Measurements from ENCODE around the gene BAHCC1. TPM values are rescaled to one million over a fixed set of nuclear protein-coding genes. Genes with fewer than 3 reads are reported as not detected.

The BAHCC1 gene
- total RNA-seq, 1 experiment from 2014 or later, result 3.1 TPM

DNA sequence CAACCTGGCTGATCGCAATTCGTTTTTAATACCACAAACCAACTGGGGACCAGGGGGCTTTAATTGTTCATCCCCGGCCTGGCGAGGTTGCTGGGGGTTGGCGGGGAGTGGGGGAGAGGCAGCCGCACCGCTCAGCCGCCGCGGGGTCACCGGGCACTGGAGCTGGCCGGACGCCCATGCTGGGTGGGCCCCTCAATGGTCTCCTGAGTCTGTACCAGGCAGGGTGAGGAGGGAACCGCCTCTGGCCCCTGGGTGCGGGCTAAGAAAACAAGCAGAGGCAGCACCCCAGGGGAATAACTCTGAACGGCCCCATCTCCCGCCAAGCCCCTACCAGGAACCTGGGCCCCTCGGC lies 73.5 kb downstream of the BAHCC1 start:
- H3T11ph ChIP-seq (ENCODE audit: low read length), result no peak overlapping the region
- no peak overlapping the region for H2BK12ac ChIP-seq (ENCODE audit: insufficient read length, low read depth, low read length)
- H3K4me1 Mint-ChIP-seq, result peaks cover 0 to 8% of the 10 kb centered on the region in 2 experiments; a peak in 1 of 4 replicates
- H3K27me3 Mint-ChIP-seq (ENCODE audit: low read depth), result peaks cover 6% of the 10 kb centered on the region
- no peak overlapping the region for H4K91ac ChIP-seq (ENCODE audit: insufficient read length, low read depth, low read length)
- no peak overlapping the region for H3K14ac ChIP-seq (ENCODE audit: insufficient read depth, low read length)
- H4K20me1 ChIP-seq (ENCODE audit: control insufficient read depth, insufficient read depth, insufficient read length), result no peaks in the 10 kb centered on the region
- no peak overlapping the region for H2AFZ ChIP-seq (ENCODE audit: low read length)
- H3K9me3 ChIP-seq (ENCODE audit: control insufficient read depth, low read depth, low read length), result no peaks in the 10 kb centered on the region
- H3K4ac ChIP-seq (ENCODE audit: low read depth, low read length), result no peak overlapping the region
- H3K27ac ChIP-seq (ENCODE audit: insufficient read length, low read depth, low read length), result no peak overlapping the region
- no peaks in the 10 kb centered on the region for H3K9me3 Mint-ChIP-seq
- no peak overlapping the region for H3K23ac ChIP-seq (ENCODE audit: insufficient read length, low read depth, low read length)
- no peak overlapping the region for H3K4me2 ChIP-seq (ENCODE audit: insufficient read depth, insufficient read length, low read length)
- H3K4me1 ChIP-seq (ENCODE audit: insufficient read depth, low read length), result no peaks in the 10 kb centered on the region
- H2BK5ac ChIP-seq (ENCODE audit: insufficient read length, low read length), result no peak overlapping the region
- H2AK5ac ChIP-seq (ENCODE audit: insufficient read length, low read length), result no peak overlapping the region
- H3K4me3 Mint-ChIP-seq, result no peak overlapping the region
- no CpG with 5 or more reads among the region's 18 CpGs for WGBS (ENCODE audit: extremely low coverage, insufficient read length, low lambda C conversion rate)
- H2BK15ac ChIP-seq (ENCODE audit: low read depth, low read length), result no peak overlapping the region
- H2BK120ac ChIP-seq (ENCODE audit: low read depth, low read length, poor library complexity, severe bottlenecking), result no peak overlapping the region
- H3K9ac ChIP-seq (ENCODE audit: extremely low read depth, insufficient read length, low read length), result no peak overlapping the region
- TF ChIP-seq, protein P1, sequence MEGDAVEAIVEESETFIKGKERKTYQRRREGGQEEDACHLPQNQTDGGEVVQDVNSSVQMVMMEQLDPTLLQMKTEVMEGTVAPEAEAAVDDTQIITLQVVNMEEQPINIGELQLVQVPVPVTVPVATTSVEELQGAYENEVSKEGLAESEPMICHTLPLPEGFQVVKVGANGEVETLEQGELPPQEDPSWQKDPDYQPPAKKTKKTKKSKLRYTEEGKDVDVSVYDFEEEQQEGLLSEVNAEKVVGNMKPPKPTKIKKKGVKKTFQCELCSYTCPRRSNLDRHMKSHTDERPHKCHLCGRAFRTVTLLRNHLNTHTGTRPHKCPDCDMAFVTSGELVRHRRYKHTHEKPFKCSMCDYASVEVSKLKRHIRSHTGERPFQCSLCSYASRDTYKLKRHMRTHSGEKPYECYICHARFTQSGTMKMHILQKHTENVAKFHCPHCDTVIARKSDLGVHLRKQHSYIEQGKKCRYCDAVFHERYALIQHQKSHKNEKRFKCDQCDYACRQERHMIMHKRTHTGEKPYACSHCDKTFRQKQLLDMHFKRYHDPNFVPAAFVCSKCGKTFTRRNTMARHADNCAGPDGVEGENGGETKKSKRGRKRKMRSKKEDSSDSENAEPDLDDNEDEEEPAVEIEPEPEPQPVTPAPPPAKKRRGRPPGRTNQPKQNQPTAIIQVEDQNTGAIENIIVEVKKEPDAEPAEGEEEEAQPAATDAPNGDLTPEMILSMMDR (conservative IDR thresholded peaks at IDR 0.05), result no peak
- H3K79me1 ChIP-seq (ENCODE audit: insufficient read depth, low read depth, low read length, poor library complexity, severe bottlenecking), result no peaks in the 10 kb centered on the region
- no peak overlapping the region for H4K8ac ChIP-seq (replicated peaks; ENCODE audit: insufficient read length, low read depth, low read length)
- no peak overlapping the region for H4K5ac ChIP-seq (ENCODE audit: insufficient read length, low read depth, low read length)
- no peak for DNase-seq
- no peak overlapping the region; a peak in 1 of 7 replicates for H3K27ac Mint-ChIP-seq
- H3K27me3 ChIP-seq (ENCODE audit: insufficient read depth, low read length), result no peaks in the 10 kb centered on the region
- H3K18ac ChIP-seq (ENCODE audit: insufficient read length, low read depth, low read length), result no peak overlapping the region
- no peak overlapping the region for H3K56ac ChIP-seq (ENCODE audit: insufficient read length, low read depth, low read length)
- H3K79me2 ChIP-seq (ENCODE audit: insufficient read depth, low read length), result no peaks in the 10 kb centered on the region
- no peak overlapping the region for H2BK20ac ChIP-seq (ENCODE audit: low read depth, low read length, poor library complexity, severe bottlenecking)
- H3K23me2 ChIP-seq (ENCODE audit: insufficient read length, low read depth, low read length, poor library complexity, severe bottlenecking), result peaks cover 3% of the 10 kb centered on the region
- no peaks in the 10 kb centered on the region; a peak in 2 of 7 replicates for H3K36me3 Mint-ChIP-seq (ENCODE audit: insufficient read depth in 1 of 3, low read depth in 3 of 3)
